Muscle layer of colon (tissue), 2 donors: ENCODE data around the gene RAX.
A peak's percentile ranks its signal among the peaks of the same experiment; 100 is the strongest.

Source experiments
- H3K27ac ChIP-seq: one replicate; pipeline ENCODE4 v1.7.0; 2013; ENCODE audit warnings: low read depth, mild to moderate bottlenecking, low read length, moderate library complexity
- H3K27me3 ChIP-seq, 2 donors: one replicate each; pipeline ENCODE4 v1.7.0; 2013; ENCODE audit warnings: low read length in 2 of 2, mild to moderate bottlenecking in 2 of 2; ENCODE audit not compliant: insufficient read depth in 2 of 2, control insufficient read depth in 1 of 2
- H3K36me3 ChIP-seq: one replicate; pipeline ENCODE4 v1.7.0; 2013; ENCODE audit warnings: mild to moderate bottlenecking, low read length; ENCODE audit not compliant: insufficient read depth
- H3K4me1 ChIP-seq: one replicate; pipeline ENCODE4 v1.7.0; 2013; ENCODE audit warnings: mild to moderate bottlenecking, low read length; ENCODE audit not compliant: insufficient read depth
- H3K4me3 ChIP-seq, 2 donors: one replicate each; pipeline ENCODE4 v1.7.0; 2013; ENCODE audit warnings: low read length in 2 of 2, low read depth in 1 of 2, mild to moderate bottlenecking in 1 of 2, moderate library complexity in 1 of 2
- H3K9ac ChIP-seq: one replicate; pipeline ENCODE4 v1.7.0; 2013; ENCODE audit warnings: low read length
- H3K9me3 ChIP-seq: one replicate; pipeline ENCODE4 v1.7.0; 2013; ENCODE audit warnings: mild to moderate bottlenecking, low read length
- donor health status: abdominal sarcoma.
- donor health status: Adenocarcinoma of cecum.

RAX gene

DNA sequence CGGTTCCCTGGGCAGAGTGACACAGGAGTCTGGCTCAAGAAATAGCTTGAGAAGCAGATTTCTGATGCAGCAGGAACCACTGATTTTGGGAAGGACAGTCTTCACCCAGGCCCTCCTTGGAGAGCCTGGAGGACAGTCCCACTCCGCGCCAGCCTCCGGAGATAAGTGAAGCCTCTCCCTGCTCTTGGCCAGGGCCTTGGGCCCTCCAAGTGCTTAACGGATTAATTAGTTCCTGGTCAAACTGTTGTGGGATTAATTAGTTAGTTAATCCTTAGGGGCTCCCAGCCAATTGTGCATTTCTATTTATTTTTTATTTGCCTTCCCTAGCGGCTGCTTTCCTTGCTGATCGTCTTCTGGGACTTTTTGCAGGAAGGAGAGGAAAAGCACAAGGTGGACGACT lies 25.6 kb upstream of the RAX start:
- H3K9ac ChIP-seq, result no peak overlapping the region
- no peaks in the 10 kb centered on the region for H3K9me3 ChIP-seq
- H3K36me3 ChIP-seq, result no peaks in the 10 kb centered on the region
- peaks cover 0 to 7% of the 10 kb centered on the region in 2 donors for H3K27me3 ChIP-seq
- H3K4me1 ChIP-seq, result no peaks in the 10 kb centered on the region
- no peak overlapping the region for H3K27ac ChIP-seq
- H3K4me3 ChIP-seq, result no peak overlapping the region

DNA sequence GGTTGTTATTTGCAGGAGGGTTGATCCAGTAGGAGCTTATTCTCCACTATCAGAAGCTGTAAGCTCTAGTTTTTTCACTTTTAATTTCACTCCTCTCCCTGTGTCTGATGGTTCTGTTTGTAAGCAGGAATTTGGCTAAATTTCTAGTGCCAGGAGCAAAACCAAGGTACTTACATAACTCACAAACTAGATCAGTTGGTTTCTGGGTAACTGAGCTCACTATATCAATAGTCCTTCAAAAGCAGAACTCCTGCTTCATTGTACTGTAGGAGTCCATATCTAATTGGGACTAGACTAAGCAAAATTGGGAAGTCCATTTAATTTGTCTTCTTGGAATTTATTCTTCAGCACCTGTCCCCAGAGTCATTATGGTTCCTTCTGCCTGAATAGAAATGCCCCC lies 20.1 kb upstream of the RAX start:
- H3K36me3 ChIP-seq, result no peaks in the 10 kb centered on the region
- H3K9me3 ChIP-seq, result no peaks in the 10 kb centered on the region
- no peak overlapping the region for H3K27ac ChIP-seq
- H3K4me1 ChIP-seq, result no peaks in the 10 kb centered on the region
- H3K4me3 ChIP-seq, result no peak overlapping the region
- H3K27me3 ChIP-seq, result peaks cover 0 to 6% of the 10 kb centered on the region in 2 donors
- H3K9ac ChIP-seq, result no peak overlapping the region

DNA sequence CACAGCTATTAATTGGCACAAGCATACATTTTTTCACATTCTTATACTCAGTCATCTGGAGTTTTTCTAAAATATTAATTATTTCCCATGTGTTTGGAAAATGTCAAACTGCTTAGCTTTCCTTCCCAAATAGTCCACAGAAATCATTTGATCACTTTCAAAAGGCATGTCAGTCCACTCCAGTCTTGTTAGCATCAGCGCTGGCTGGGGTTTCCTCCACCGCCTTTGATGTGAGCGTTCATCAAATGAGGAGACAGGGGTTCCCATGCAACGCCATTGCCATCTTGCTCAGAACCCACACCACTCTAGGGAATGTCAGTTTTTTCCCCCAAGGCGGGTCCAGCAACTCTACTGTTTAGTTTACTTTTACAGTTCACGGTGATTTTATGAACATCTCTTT lies 13.1 kb upstream of the RAX start:
- Histone ChIP-seq H3K9me3 (no peaks in the 10 kb centered on the region), H3K4me1 (no peaks in the 10 kb centered on the region), H3K4me3 (no peak overlapping the region), H3K36me3 (no peaks in the 10 kb centered on the region), H3K9ac (no peak overlapping the region), H3K27ac (no peak overlapping the region), H3K27me3 (peaks cover 0 to 5% of the 10 kb centered on the region in 2 donors)

DNA sequence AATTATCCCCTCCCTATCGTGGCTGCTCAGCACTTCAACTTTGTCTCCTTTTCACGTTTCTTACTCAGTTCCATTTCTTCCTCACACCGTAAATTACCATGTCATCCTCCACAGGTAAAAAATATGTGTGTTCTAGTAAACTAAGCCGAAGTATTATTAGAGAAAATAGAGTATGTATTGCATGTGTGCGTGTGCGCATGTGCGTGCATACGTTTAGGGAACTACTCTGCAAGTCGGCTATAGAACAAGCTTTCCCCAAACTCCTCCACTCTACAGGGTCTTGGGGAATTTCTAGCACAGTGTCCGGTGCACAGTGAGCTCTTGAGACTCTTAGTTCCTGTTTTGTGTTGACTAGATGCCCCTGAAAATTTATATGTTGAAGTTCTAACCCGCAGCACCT lies 9.1 kb upstream of the RAX start:
- Histone ChIP-seq H3K9ac (no peak overlapping the region), H3K27me3 (peaks cover 3 to 9% of the 10 kb centered on the region in 2 donors), H3K4me1 (no peaks in the 10 kb centered on the region), H3K4me3 (no peak overlapping the region), H3K36me3 (no peaks in the 10 kb centered on the region), H3K9me3 (no peaks in the 10 kb centered on the region), H3K27ac (no peak overlapping the region)

DNA sequence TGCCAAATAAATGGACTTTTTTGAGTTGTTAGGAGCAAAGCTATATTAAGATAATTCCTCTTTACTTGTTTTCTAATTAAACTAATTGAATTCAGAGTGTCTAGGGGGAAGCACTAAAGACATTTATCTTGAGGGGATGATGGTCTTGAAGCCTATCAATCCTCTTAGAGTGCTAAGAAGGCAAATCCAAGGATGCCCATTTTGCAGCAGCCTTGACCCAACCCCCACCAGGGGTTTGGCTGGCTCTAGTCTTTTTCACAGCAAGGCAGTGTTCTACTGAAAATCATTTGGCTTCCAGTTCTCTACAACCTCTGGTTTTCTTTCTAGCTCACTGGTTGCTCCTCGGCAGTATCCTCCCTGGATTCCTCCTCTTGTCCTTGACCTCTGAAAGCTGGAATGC lies 6.5 kb upstream of the RAX start:
- Histone ChIP-seq H3K9me3 (peaks cover under 1% of the 10 kb centered on the region), H3K4me3 (no peak overlapping the region), H3K36me3 (no peaks in the 10 kb centered on the region), H3K27ac (no peak overlapping the region), H3K9ac (no peak overlapping the region), H3K27me3 (peaks cover 16 to 22% of the 10 kb centered on the region in 2 donors), H3K4me1 (no peaks in the 10 kb centered on the region)

DNA sequence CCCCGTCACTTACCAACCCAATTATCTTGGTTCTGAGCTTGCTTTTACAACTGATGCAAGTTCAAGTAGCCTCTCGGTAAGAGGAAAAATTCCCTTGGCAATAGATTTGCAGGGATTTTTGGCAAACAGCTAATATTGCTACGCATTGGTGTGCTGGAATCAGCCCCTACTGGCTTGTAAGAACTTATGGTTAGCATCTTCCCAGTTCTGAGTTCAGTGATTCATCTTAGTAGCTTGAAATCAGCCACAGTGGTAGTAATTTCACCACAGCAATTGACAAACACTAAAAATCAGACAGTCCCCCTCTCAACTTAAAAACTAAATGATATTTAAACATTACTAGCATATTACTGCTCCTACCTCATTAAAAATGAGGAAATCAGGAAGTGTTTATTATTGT lies 5.9 kb upstream of the RAX start:
- Histone ChIP-seq H3K9ac (no peak overlapping the region), H3K9me3 (peaks cover 4% of the 10 kb centered on the region), H3K27ac (no peak overlapping the region), H3K27me3 (peaks cover 21 to 28% of the 10 kb centered on the region in 2 donors), H3K4me1 (no peaks in the 10 kb centered on the region), H3K36me3 (no peaks in the 10 kb centered on the region), H3K4me3 (no peak overlapping the region)

DNA sequence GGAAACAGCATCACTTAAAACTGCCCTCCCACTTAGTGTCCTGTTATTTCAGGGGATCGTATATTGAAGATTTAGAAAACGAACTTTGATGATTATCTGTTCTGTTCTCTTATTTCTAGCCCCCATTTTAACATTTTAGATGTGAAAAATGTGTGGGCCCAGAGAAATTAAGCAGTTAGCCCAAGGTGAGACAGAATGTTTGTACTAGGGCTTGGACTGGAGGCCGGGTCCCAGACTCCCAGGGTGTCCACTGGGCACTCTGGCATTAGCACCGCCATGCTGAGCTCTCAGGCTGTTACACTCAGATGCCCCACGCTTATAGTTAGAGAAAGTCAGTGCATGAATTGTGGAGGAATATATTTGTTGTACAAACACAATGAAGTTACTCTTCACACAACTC lies 5.5 kb upstream of the RAX start:
- Histone ChIP-seq H3K9ac (no peak overlapping the region), H3K36me3 (no peaks in the 10 kb centered on the region), H3K27me3 (peaks cover 25 to 28% of the 10 kb centered on the region in 2 donors), H3K4me3 (no peak overlapping the region), H3K27ac (no peak overlapping the region), H3K4me1 (peaks cover 4% of the 10 kb centered on the region), H3K9me3 (peaks cover 4% of the 10 kb centered on the region)

DNA sequence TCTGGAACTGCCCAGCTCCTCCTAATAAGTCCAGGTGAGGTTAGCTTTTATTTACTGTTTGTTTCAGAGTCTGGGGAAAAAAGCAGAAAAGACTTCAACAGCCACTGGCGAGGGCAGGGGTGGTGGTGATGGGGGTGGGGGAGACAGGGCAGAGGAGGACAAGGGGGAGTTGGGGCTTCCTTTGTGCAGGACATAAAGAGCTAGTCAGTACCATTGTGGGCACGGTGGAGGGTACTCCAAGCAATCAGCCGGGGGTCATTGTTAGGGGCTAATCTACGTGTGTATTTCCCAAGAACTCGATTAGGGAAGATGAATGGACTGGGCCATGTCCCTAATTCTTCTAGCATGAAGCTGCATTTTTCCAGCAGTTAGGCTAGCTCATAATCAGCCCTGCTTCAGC lies 2.8 kb upstream of the RAX start:
- H3K36me3 ChIP-seq, result no peaks in the 10 kb centered on the region
- peaks cover 50 to 54% of the 10 kb centered on the region in 2 donors for H3K27me3 ChIP-seq

DNA sequence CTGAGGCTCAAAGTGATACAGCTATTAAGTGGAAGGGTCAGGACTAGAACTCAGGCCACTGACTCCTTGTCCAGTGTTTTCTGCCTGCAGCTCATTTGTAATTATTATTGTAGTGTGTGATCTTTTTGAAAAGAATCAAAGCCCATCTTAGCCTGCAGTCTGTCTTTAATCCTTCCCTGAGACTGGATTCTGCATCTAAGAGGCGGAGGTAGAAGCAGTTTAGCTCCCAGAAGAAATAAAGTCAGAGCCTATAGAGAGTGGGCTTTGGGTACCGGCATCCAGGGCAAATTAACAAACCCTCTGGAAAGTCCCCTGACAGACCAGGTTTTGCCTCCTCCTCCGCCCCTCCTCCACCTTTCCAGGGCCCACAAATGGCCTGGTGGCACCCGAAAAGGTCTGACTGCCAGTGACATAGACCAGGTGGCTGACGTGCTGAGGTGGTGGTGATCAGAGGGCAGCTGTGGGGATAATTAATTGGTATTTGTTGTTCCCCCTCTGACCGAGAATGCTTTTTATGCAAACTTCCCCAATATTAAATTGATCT lies 2.2 kb upstream of the RAX start:
- Histone ChIP-seq H3K27me3 (peaks cover 56 to 60% of the 10 kb centered on the region in 2 donors), H3K4me1 (peaks cover 12% of the 10 kb centered on the region), H3K36me3 (no peaks in the 10 kb centered on the region), H3K27ac (no peak overlapping the region), H3K9ac (no peak overlapping the region), H3K4me3 (no peak overlapping the region), H3K9me3 (peaks cover 8% of the 10 kb centered on the region)

More for the DNA sequence above, 2.8 kb upstream of the RAX start:
- no peak overlapping the region for H3K4me3 ChIP-seq
- H3K9ac ChIP-seq, result no peak overlapping the region
- H3K27ac ChIP-seq, result no peak overlapping the region
- peaks cover 12% of the 10 kb centered on the region for H3K4me1 ChIP-seq
- H3K9me3 ChIP-seq, result peaks cover 8% of the 10 kb centered on the region

DNA sequence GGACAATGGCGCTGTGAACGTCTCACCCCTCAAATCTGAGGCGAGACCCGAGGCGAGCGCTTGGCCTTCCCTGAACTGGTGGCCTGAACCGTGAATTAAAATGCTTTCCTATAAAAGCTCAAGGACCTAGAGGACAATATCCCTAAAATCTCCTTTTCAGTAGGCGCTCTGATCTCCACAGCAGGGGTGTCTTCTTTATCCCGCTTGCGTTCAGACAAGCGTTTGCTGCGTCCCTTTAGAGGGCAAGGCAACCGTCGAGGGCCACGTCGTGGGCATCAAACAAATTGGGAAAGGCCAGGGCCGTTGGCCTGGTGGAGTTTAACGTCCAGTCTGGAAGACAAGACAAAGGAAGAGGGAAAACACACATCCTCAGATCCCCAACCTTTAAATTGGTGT lies 1.3 kb upstream of the RAX start:
- Histone ChIP-seq H3K4me1 (peaks cover 16% of the 10 kb centered on the region), H3K27me3 (peaks cover 62 to 69% of the 10 kb centered on the region in 2 donors), H3K36me3 (no peaks in the 10 kb centered on the region), H3K4me3 (no peak overlapping the region), H3K9ac (no peak overlapping the region), H3K9me3 (peaks cover 8% of the 10 kb centered on the region), H3K27ac (no peak overlapping the region)

DNA sequence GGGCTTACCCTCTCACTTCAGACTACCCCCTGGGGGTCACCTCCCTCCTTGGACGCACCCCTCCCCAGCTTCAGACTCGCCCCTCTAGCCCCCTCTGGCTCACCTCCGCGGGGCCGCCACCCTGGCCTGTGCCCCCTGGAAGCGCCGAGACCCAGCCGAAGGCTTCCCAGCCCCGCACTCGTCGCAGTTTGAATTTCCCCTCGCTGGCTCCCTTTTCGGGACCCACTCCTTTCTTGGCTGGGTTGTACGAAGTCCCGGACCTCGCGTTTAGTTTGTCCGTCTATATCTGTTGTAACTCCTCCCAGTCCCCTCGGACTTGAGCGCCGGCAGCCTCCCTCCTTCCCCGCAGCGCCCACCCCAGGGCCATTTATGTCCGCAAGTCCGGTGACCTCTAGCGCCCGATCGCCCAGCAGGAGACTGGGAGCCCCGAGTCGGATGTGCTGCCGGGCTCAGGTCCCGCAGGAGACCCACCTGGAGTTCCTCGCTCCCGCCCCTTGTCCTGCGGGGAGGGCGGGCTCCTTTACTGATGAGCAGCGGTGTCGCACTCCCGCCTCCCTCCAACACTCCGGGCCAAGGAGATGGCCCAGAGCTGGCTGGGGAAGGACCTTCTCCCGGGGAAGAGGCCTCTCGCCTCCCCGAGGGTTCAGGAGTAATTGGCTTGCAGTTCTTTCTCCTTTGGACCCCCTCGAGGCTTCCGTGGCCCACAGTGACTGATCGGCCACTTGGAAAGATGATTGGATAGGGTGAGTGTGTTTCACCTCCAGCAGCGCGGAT lies 692 bp upstream of the RAX start:
- Histone ChIP-seq H3K9ac (no peak overlapping the region), H3K36me3 (no peaks in the 10 kb centered on the region), H3K9me3 (peaks cover 8% of the 10 kb centered on the region), H3K4me3 (peak overlapping the region in 1 of 2 donors; percentile 18), H3K27me3 (peaks cover 65 to 70% of the 10 kb centered on the region in 2 donors), H3K4me1 (peaks cover 19% of the 10 kb centered on the region), H3K27ac (no peak overlapping the region)
